ENCODE data around the gene UBXN7. TPM values are rescaled to one million over a fixed set of nuclear protein-coding genes. Genes with fewer than 3 reads are reported as not detected.
"Not testable (repeated sequence)": the region's sequence is repeated elsewhere in the genome, so short reads cannot be mapped to it uniquely, and the experiment has no call there.

Gene UBXN7
- total RNA-seq, 1 experiment from 2014 or later: 62.7 TPM

- BruUV-seq (replicated peaks): no TSS peak
- no peaks in the 10 kb centered on the region for H3K4me1 Mint-ChIP-seq (ENCODE audit: low read depth, unreplicated experiment)
- ChIA-PET POLR2A (interaction anchor here (0.6 to 1.2 kb wide), 6 partner anchors 14 to 251 kb away, joined by 3 to 5 read pairs (median 4); partner anchors contain the start of gene PCYT1A), CTCF (interaction anchor here (0.6 kb wide), 2 partner anchors 14 to 59 kb away, joined by 3 to 5 read pairs; no protein-coding TSS in a partner anchor)
- peak; percentile 89 to 92 for DNase-seq
- Histone ChIP-seq H3K36me3 (ENCODE audit: control insufficient read depth, insufficient read depth, low read length) (no peaks in the 10 kb centered on the region), H3K4me3 (ENCODE audit: low read depth, low read length) (peak within 1 kb of the TSS; percentile 98), H3K9me3 (no peaks in the 10 kb centered on the region), H3K27me3 (replicated peaks; ENCODE audit: control insufficient read depth, insufficient read depth, low read length) (no peaks in the 10 kb centered on the region), H3K4me1 (no peaks in the 10 kb centered on the region)
- H3K27ac Mint-ChIP-seq (ENCODE audit: unreplicated experiment): peak within 1 kb of the TSS; percentile 95
- intact Hi-C loops (cut with micrococcal nuclease; ENCODE audit: unreplicated experiment): no loop called here
- no peak for TF ChIP-seq CTCF (IDR thresholded peaks at IDR 0.05; ENCODE audit: insufficient read depth in 1 of 2, low read depth in 1 of 2, low read length in 1 of 2, severe bottlenecking in 1 of 2, unreplicated experiment in 1 of 2)
- no peaks in the 10 kb centered on the region for H3K27me3 Mint-ChIP-seq (ENCODE audit: insufficient read depth, unreplicated experiment)
- peaks cover 5% of the 10 kb centered on the region for H3K36me3 Mint-ChIP-seq (ENCODE audit: insufficient read depth, unreplicated experiment)
- H3K4me3 Mint-ChIP-seq (ENCODE audit: unreplicated experiment): peak within 1 kb of the TSS; percentile 85
- no peaks in the 10 kb centered on the region for H3K9me3 Mint-ChIP-seq (ENCODE audit: unreplicated experiment)
Measured at GRCh38 chr3:196317687-196318467, 114.3 kb downstream of the UBXN7 start, which contains the start of gene DYNLT2B. Gene DYNLT2B, minus strand, starts transcription at chr3:196318240. Its CDS starts 88 bp downstream, at chr3:196318152.

- H3K9me3 ChIP-seq; H3K27me3 Mint-ChIP-seq (ENCODE audit: insufficient read depth, unreplicated experiment); CTCF ChIA-PET; H3K9me3 Mint-ChIP-seq (ENCODE audit: unreplicated experiment); H3K4me1 ChIP-seq; H3K36me3 Mint-ChIP-seq (ENCODE audit: insufficient read depth, unreplicated experiment); BruUV-seq (replicated peaks); intact Hi-C loops (cut with micrococcal nuclease; ENCODE audit: unreplicated experiment); DNase-seq; H3K27me3 ChIP-seq (replicated peaks; ENCODE audit: control insufficient read depth, insufficient read depth, low read length); H3K36me3 ChIP-seq (ENCODE audit: control insufficient read depth, insufficient read depth, low read length); H3K4me1 Mint-ChIP-seq (ENCODE audit: low read depth, unreplicated experiment): not testable (repeated sequence)
- Mint-ChIP-seq H3K4me3 (ENCODE audit: unreplicated experiment) (peak overlapping the region; percentile 85), H3K27ac (ENCODE audit: unreplicated experiment) (peak overlapping the region; percentile 95)
- H3K4me3 ChIP-seq (ENCODE audit: low read depth, low read length): peak overlapping the region; percentile 98
- POLR2A ChIA-PET: interaction anchor here (0.6 to 1.2 kb wide), 2 partner anchors 35 to 50 kb away, joined by 4 read pairs; no protein-coding TSS in a partner anchor
Measured at GRCh38 chr3:196316799-196317686, 115.2 kb downstream of the UBXN7 start.

- H3K36me3 Mint-ChIP-seq (ENCODE audit: insufficient read depth, unreplicated experiment): peaks cover 5% of the 10 kb centered on the region
- intact Hi-C loops (cut with micrococcal nuclease; ENCODE audit: unreplicated experiment): no loop called here
- Histone ChIP-seq H3K36me3 (ENCODE audit: control insufficient read depth, insufficient read depth, low read length) (no peaks in the 10 kb centered on the region), H3K4me3 (ENCODE audit: low read depth, low read length) (no peak overlapping the region), H3K27me3 (replicated peaks; ENCODE audit: control insufficient read depth, insufficient read depth, low read length) (no peaks in the 10 kb centered on the region), H3K9me3 (no peaks in the 10 kb centered on the region), H3K4me1 (no peaks in the 10 kb centered on the region)
- no peak for DNase-seq
- ChIA-PET CTCF (no interaction called here), POLR2A (no interaction called here)
- no peak overlapping the region for H3K27ac Mint-ChIP-seq (ENCODE audit: unreplicated experiment)
- no TSS peak for BruUV-seq (replicated peaks)
- H3K4me1 Mint-ChIP-seq (ENCODE audit: low read depth, unreplicated experiment): no peaks in the 10 kb centered on the region
- H3K4me3 Mint-ChIP-seq (ENCODE audit: unreplicated experiment): no peak overlapping the region
- TF ChIP-seq CTCF (IDR thresholded peaks at IDR 0.05; ENCODE audit: insufficient read depth in 1 of 2, low read depth in 1 of 2, low read length in 1 of 2, severe bottlenecking in 1 of 2, unreplicated experiment in 1 of 2): no peak
- no peaks in the 10 kb centered on the region for H3K9me3 Mint-ChIP-seq (ENCODE audit: unreplicated experiment)
- no peaks in the 10 kb centered on the region for H3K27me3 Mint-ChIP-seq (ENCODE audit: insufficient read depth, unreplicated experiment)
Measured at GRCh38 chr3:196315821-196316220, 116.4 kb downstream of the UBXN7 start.

All from Caco-2 (cell line).